Measurements from ENCODE around the gene CAPZB.

CAPZB gene

GRCh38 chr1:19467199-19468187 lies 17.8 kb downstream of the CAPZB start:
- no peak for DNase-seq

- DNase-seq: no peak
Measured at GRCh38 chr1:19466112-19466561, 19.2 kb downstream of the CAPZB start.

- DNase-seq: no peak
Measured at GRCh38 chr1:19465650-19466049, 19.7 kb downstream of the CAPZB start.

- DNase-seq: no peak
Measured at GRCh38 chr1:19465123-19465522, 20.2 kb downstream of the CAPZB start.

GRCh38 chr1:19464696-19465095 lies 20.6 kb downstream of the CAPZB start:
- DNase-seq: no peak

GRCh38 chr1:19463504-19463803 lies 21.9 kb downstream of the CAPZB start:
- DNase-seq: no peak

- DNase-seq: no peak
Measured at GRCh38 chr1:19462781-19463503, 22.4 kb downstream of the CAPZB start.

- no peak for DNase-seq
Measured at GRCh38 chr1:19461220-19461554, 24.2 kb downstream of the CAPZB start.

GRCh38 chr1:19460535-19461219 lies 24.7 kb downstream of the CAPZB start:
- DNase-seq: no peak

- no peak for DNase-seq
Measured at GRCh38 chr1:19458815-19459417, 26.4 kb downstream of the CAPZB start.

- no peak for DNase-seq
Measured at GRCh38 chr1:19457607-19458006, 27.7 kb downstream of the CAPZB start.

- DNase-seq: no peak
Measured at GRCh38 chr1:19456968-19457441, 28.3 kb downstream of the CAPZB start.

- DNase-seq: no peak
Measured at GRCh38 chr1:19455353-19455752, 30.0 kb downstream of the CAPZB start.

- DNase-seq: no peak
Measured at GRCh38 chr1:19454265-19455146, 30.8 kb downstream of the CAPZB start.

- DNase-seq: no peak
Measured at GRCh38 chr1:19453741-19454201, 31.6 kb downstream of the CAPZB start.

GRCh38 chr1:19452221-19452663 lies 33.1 kb downstream of the CAPZB start:
- DNase-seq: no peak

GRCh38 chr1:19450811-19451515 lies 34.4 kb downstream of the CAPZB start:
- DNase-seq: peak; percentile 92

GRCh38 chr1:19449454-19450228 lies 35.7 kb downstream of the CAPZB start:
- DNase-seq: no peak

GRCh38 chr1:19448491-19449439 lies 36.6 kb downstream of the CAPZB start:
- DNase-seq: peak; percentile 88

Measured in fibroblast of skin of abdomen (primary cell).